Endothelial cell of umbilical vein (primary cell): ENCODE measurements around the gene GIMAP2. TPM values are rescaled to one million over a fixed set of nuclear protein-coding genes. Genes with fewer than 3 reads are reported as not detected.

Source experiments
- BruUV-seq: library from RNA; stranded (reverse); fragments of 400-500 nt; replicated peaks from 2 replicates; lab custom pipeline; 2021; lab: Mats Ljungman, UMichigan
- CTCF ChIA-PET: fragments of 300-600, 350-600 bp; sonication (Branson Sonifier 250); formaldehyde crosslinking; loops from one replicate; lab custom pipeline; 2021; ENCODE audit warnings: antibody characterized with exemption, inconsistent platforms; lab: Charles Lee
- POLR2A ChIA-PET: fragments of 300-600, 350-600 bp; sonication (Branson Sonifier 250); formaldehyde crosslinking; loops from one replicate; lab custom pipeline; 2021; ENCODE audit warnings: antibody characterized with exemption, inconsistent platforms; lab: Charles Lee
- DNase-seq: peaks from one replicate; pipeline ENCODE4 v3.0.0-alpha.2; 2011; ENCODE audit warnings: low read depth, low spot score
- FAIRE-seq: peaks from 2 replicates; lab custom pipeline; 2011; peaks lifted over from hg19 to GRCh38; lab: Jason Lieb, UNC
- H2AFZ ChIP-seq: 2 replicates; pipeline ENCODE4 v1.6.0; 2012; ENCODE audit warnings: low read depth, low read length, control low read depth, inconsistent platforms
- H3K27ac ChIP-seq: 2 replicates; pipeline ENCODE4 v1.5.1; 2011; ENCODE audit warnings: low read depth, mild to moderate bottlenecking, control low read depth, low read length, moderate library complexity; ENCODE audit not compliant: insufficient read depth
- H3K27me3 ChIP-seq, 2 experiments: 2 replicates each; pipeline versions ENCODE4 v1.6.0 to v1.6.1; 2011; ENCODE audit warnings: low read length in 2 of 2, mixed read lengths in 1 of 2; ENCODE audit not compliant: control insufficient read depth in 2 of 2, insufficient read depth in 2 of 2
- H3K36me3 ChIP-seq, 2 experiments: 2 replicates in 1 of 2; 3 replicates in 1 of 2; pipeline ENCODE4 v1.5.1; 2011; ENCODE audit warnings: low read length in 2 of 2, mild to moderate bottlenecking in 1 of 2, moderate library complexity in 1 of 2; ENCODE audit not compliant: control insufficient read depth in 2 of 2, insufficient read depth in 2 of 2; ENCODE audit errors: extremely low read depth in 1 of 2
- H3K4me1 ChIP-seq: 3 replicates; pipeline ENCODE4 v1.5.1; 2011; ENCODE audit warnings: mild to moderate bottlenecking, low read length; ENCODE audit not compliant: control insufficient read depth, insufficient read depth; ENCODE audit errors: extremely low read depth
- H3K4me2 ChIP-seq: 2 replicates; pipeline ENCODE4 v1.6.1; 2011; ENCODE audit warnings: low read length, control low read depth, mixed read lengths; ENCODE audit not compliant: insufficient read depth
- H3K4me3 ChIP-seq, 3 experiments: fragments of 200-600 bp in 1 of 3; sonication (generic), shearing (Covaris generic) in 1 of 3; replicated peaks in 1 of 3; 2 replicates each; pipeline ENCODE4 v1.5.1; 2011 to 2016; ENCODE audit warnings: control low read depth in 3 of 3, low read length in 3 of 3, mild to moderate bottlenecking in 2 of 3, inconsistent platforms in 1 of 3, low read depth in 1 of 3, moderate library complexity in 1 of 3; ENCODE audit not compliant: insufficient read depth in 1 of 3
- H3K79me2 ChIP-seq: 2 replicates; pipeline ENCODE4 v1.6.0; 2012; ENCODE audit warnings: low read length, inconsistent platforms; ENCODE audit not compliant: control insufficient read depth, insufficient read depth
- H3K9ac ChIP-seq: replicated peaks from 2 replicates; pipeline ENCODE3; 2011; ENCODE audit warnings: low read length, control low read depth; ENCODE audit not compliant: insufficient read depth; ENCODE audit errors: extremely low read depth
- H3K9me1 ChIP-seq: replicated peaks from 3 replicates; pipeline ENCODE4 v1.6.0; 2011; ENCODE audit warnings: mild to moderate bottlenecking, low read length; ENCODE audit not compliant: control insufficient read depth, insufficient read depth; ENCODE audit errors: extremely low read depth
- H3K9me3 ChIP-seq: replicated peaks from 2 replicates; pipeline ENCODE4 v1.5.1; 2012; ENCODE audit warnings: low read length, inconsistent platforms; ENCODE audit not compliant: control insufficient read depth, insufficient read depth
- H4K20me1 ChIP-seq: replicated peaks from 2 replicates; pipeline ENCODE3; 2011; ENCODE audit warnings: mild to moderate bottlenecking, low read length; ENCODE audit not compliant: control insufficient read depth, insufficient read depth; ENCODE audit errors: extremely low read depth
- EZH2 ChIP-seq: IDR thresholded peaks from 2 replicates; pipeline ENCODE4 v1.6.1; 2012; ENCODE audit warnings: borderline replicate concordance, low read depth, mild to moderate bottlenecking, moderate library complexity, low read length, inconsistent platforms; ENCODE audit not compliant: severe bottlenecking
- FOS ChIP-seq: IDR thresholded peaks from 2 replicates; pipeline ENCODE4 v1.6.1; 2011; ENCODE audit warnings: mild to moderate bottlenecking, low read length, moderate library complexity, borderline replicate concordance; ENCODE audit not compliant: insufficient read depth
- GATA2 ChIP-seq: IDR thresholded peaks from 2 replicates; pipeline ENCODE4 v1.7.0; 2011; ENCODE audit warnings: low read depth, mild to moderate bottlenecking, moderate library complexity, mixed read lengths, low read length; ENCODE audit not compliant: insufficient read length, insufficient read depth
- JUN ChIP-seq: IDR thresholded peaks from 2 replicates; pipeline ENCODE4 v1.6.1; 2011; ENCODE audit warnings: borderline replicate concordance, low read depth; ENCODE audit not compliant: insufficient read length, insufficient read depth
- MAX ChIP-seq: IDR thresholded peaks from 2 replicates; pipeline ENCODE4 v1.6.1; 2011; ENCODE audit not compliant: insufficient read depth, insufficient read length
- MYC ChIP-seq: IDR thresholded peaks from one replicate; pipeline ENCODE4 v1.6.1; 2011; ENCODE audit warnings: mild to moderate bottlenecking, low read depth, low read length
- POLR2A ChIP-seq: IDR thresholded peaks from 2 replicates; pipeline ENCODE4 v1.6.1; 2012; ENCODE audit warnings: low read depth, mild to moderate bottlenecking, control low read depth, low read length
- POLR2AphosphoS5 ChIP-seq: IDR thresholded peaks from 2 replicates; pipeline ENCODE4 v1.6.1; 2012; ENCODE audit warnings: low read depth, mild to moderate bottlenecking, control low read depth, low read length, moderate library complexity; ENCODE audit not compliant: insufficient read depth
- dilution Hi-C: fragments of 300-500 bp; cut with MboI; formaldehyde crosslinking; loops from one replicate; pipeline ENCODE4 v1.15.0; 2019; ENCODE audit warnings: low sequenced_read_pairs; ENCODE audit not compliant: extremely low pct_ligation_motif_present
- intact Hi-C: fragments of 100-400 bp; cut with micrococcal nuclease; formaldehyde crosslinking; loops from one replicate; pipeline ENCODE4 v1.10.0; 2022
- polyA plus RNA-seq, 4 experiments: library from polyadenylated mRNA; depleted of rRNA in 3 of 4; stranded (reverse) in 3 of 4; unstranded in 1 of 4; fragments of >200 nt; gene quantifications; 2 replicates each; pipeline versions ENCODE4 v1.2.1 to v1.2.3, GENCODE V29; 2011 to 2012; ENCODE audit warnings: missing spikeins in 1 of 4
- total RNA-seq: library from RNA; stranded (reverse); gene quantifications from 2 replicates; pipeline ENCODE4 v1.2.3, GENCODE V29; 2021
- TF ChIP-seq, protein P1 (sequence below), 2 donors: IDR thresholded peaks; 1 replicate in 1 of 2; 2 replicates in 1 of 2; pipeline ENCODE4 v1.5.1; 2011; ENCODE audit warnings: low read length in 2 of 2, mild to moderate bottlenecking in 2 of 2, moderate library complexity in 2 of 2, control low read depth in 1 of 2, inconsistent platforms in 1 of 2, low read depth in 1 of 2; ENCODE audit not compliant: insufficient read depth in 1 of 2; ENCODE audit errors: extremely low read depth in 1 of 2

Gene GIMAP2
- total and polyA plus RNA-seq, 2 donors (not counting 3 experiments of a cell fraction or from before 2014, with no cell fraction given) = 21.3 to 27.9 TPM

GRCh38 chr7:150742286-150742968 lies 56.9 kb downstream of the GIMAP2 start:
- CTCF ChIA-PET = interaction anchor here (0.8 to 2.4 kb wide), 4 partner anchors 19 to 293 kb away, joined by 3 to 14 read pairs (median 4); partner anchors contain the start of gene GIMAP8
- TF ChIP-seq POLR2A (no peak), GATA2 (no peak), MAX (no peak), POLR2AphosphoS5 (no peak), MYC (no peak), FOS (no peak), EZH2 (no peak), JUN (no peak)
- TF ChIP-seq, protein P1, sequence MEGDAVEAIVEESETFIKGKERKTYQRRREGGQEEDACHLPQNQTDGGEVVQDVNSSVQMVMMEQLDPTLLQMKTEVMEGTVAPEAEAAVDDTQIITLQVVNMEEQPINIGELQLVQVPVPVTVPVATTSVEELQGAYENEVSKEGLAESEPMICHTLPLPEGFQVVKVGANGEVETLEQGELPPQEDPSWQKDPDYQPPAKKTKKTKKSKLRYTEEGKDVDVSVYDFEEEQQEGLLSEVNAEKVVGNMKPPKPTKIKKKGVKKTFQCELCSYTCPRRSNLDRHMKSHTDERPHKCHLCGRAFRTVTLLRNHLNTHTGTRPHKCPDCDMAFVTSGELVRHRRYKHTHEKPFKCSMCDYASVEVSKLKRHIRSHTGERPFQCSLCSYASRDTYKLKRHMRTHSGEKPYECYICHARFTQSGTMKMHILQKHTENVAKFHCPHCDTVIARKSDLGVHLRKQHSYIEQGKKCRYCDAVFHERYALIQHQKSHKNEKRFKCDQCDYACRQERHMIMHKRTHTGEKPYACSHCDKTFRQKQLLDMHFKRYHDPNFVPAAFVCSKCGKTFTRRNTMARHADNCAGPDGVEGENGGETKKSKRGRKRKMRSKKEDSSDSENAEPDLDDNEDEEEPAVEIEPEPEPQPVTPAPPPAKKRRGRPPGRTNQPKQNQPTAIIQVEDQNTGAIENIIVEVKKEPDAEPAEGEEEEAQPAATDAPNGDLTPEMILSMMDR (IDR thresholded peaks at IDR 0.05; ENCODE audit: extremely low read depth in 1 of 2, insufficient read depth in 1 of 2, low read depth in 1 of 2, low read length in 2 of 2) = no peak

More at GRCh38 chr7:150742286-150742968, 56.9 kb downstream of the GIMAP2 start:
- dilution Hi-C loops = no loop called here
- Histone ChIP-seq H3K9ac (no peak overlapping the region), H3K27me3 (no peaks in the 10 kb centered on the region), H3K36me3 (peaks cover 0 to 14% of the 10 kb centered on the region in 2 experiments), H2AFZ (no peak overlapping the region), H4K20me1 (no peaks in the 10 kb centered on the region), H3K4me3 (no peak overlapping the region), H3K9me1 (no peaks in the 10 kb centered on the region), H3K4me1 (peaks cover 22% of the 10 kb centered on the region), H3K27ac (no peak overlapping the region), H3K4me2 (no peak overlapping the region), H3K79me2 (no peaks in the 10 kb centered on the region), H3K9me3 (no peaks in the 10 kb centered on the region)
- DNase-seq (no peak), FAIRE-seq (no peak)
- intact Hi-C loops = no loop called here
- POLR2A ChIA-PET = no interaction called here
- BruUV-seq = no TSS peak

Other genes with a start within 250 kb of the GIMAP2 start
- 67.5 and 71.8 TPM in 2 replicates for gene GIMAP8, start 235.1 kb upstream of the GIMAP2 start, total RNA-seq
- gene GIMAP8, start 235.1 kb upstream of the GIMAP2 start, polyA plus RNA-seq = 25.3 and 32.2 TPM in 2 replicates
- gene GIMAP7, start 170.8 kb upstream of the GIMAP2 start, total RNA-seq = 42.4 and 51.1 TPM in 2 replicates
- 37.9 and 43.4 TPM in 2 replicates for gene GIMAP7, start 170.8 kb upstream of the GIMAP2 start, polyA plus RNA-seq
- 168 and 174 TPM in 2 replicates for gene GIMAP4, start 118.3 kb upstream of the GIMAP2 start, total RNA-seq
- gene GIMAP4, start 118.3 kb upstream of the GIMAP2 start, polyA plus RNA-seq = 38.6 and 56.6 TPM in 2 replicates
- gene GIMAP6, start 53.3 kb upstream of the GIMAP2 start, total RNA-seq = 85.0 and 87.8 TPM in 2 replicates
- gene GIMAP6, start 53.3 kb upstream of the GIMAP2 start, polyA plus RNA-seq = 58.7 and 65.6 TPM in 2 replicates
- 11.8 and 11.9 TPM in 2 replicates for gene GIMAP1, start 30.9 kb downstream of the GIMAP2 start, total RNA-seq
- gene GIMAP1, start 30.9 kb downstream of the GIMAP2 start, polyA plus RNA-seq = 8.1 and 10.0 TPM in 2 replicates
- gene GIMAP5, start 51.7 kb downstream of the GIMAP2 start, total RNA-seq = 0.44 and 0.85 TPM in 2 replicates
- 14.9 and 18.9 TPM in 2 replicates for gene GIMAP5, start 51.7 kb downstream of the GIMAP2 start, polyA plus RNA-seq
- not detected in 2 replicates for gene TMEM176B, start 114.7 kb downstream of the GIMAP2 start, total RNA-seq
- 0.13 and 0.23 TPM in 2 replicates for gene TMEM176B, start 114.7 kb downstream of the GIMAP2 start, polyA plus RNA-seq
- not detected in 2 replicates for gene TMEM176A, start 115.1 kb downstream of the GIMAP2 start, total RNA-seq
- not detected in 2 replicates for gene TMEM176A, start 115.1 kb downstream of the GIMAP2 start, polyA plus RNA-seq
- not detected in 2 replicates for gene AOC1, start 166.8 kb downstream of the GIMAP2 start, total RNA-seq
- not detected in 2 replicates for gene AOC1, start 166.8 kb downstream of the GIMAP2 start, polyA plus RNA-seq